HepG2 (cell line): ENCODE results near the gene SRP14.

Experiments used
- CEBPB ChIP-seq: IDR thresholded peaks from 2 replicates; pipeline ENCODE4 v1.6.1; 2011; ENCODE audit warnings: low read depth, low read length, improper control_type of control experiment, borderline replicate concordance
- ELF1 ChIP-seq: sonication (generic); formaldehyde crosslinking; IDR thresholded peaks from 2 replicates; pipeline ENCODE4 v1.4.0; 2020; ENCODE audit warnings: missing genetic modification reagents
- HNF4G ChIP-seq, 2 experiments: sonication (generic) in 1 of 2; formaldehyde crosslinking in 1 of 2; IDR thresholded peaks; 2 replicates each; pipeline versions ENCODE4 v1.4.0 to v1.6.1; 2011 to 2020; ENCODE audit warnings: borderline replicate concordance in 2 of 2, low read depth in 2 of 2, mild to moderate bottlenecking in 2 of 2, low read length in 1 of 2, missing genetic modification reagents in 1 of 2, moderate library complexity in 1 of 2
- KAT7 ChIP-seq: IDR thresholded peaks from 2 replicates; pipeline ENCODE4 v1.6.1; 2018; ENCODE audit warnings: borderline replicate concordance, missing compliant biosample characterization
- KLF16 ChIP-seq, 2 experiments: sonication (generic) in 1 of 2; formaldehyde crosslinking in 1 of 2; IDR thresholded peaks; 2 replicates each; pipeline versions ENCODE4 v1.6.1 to v1.8.0; 2016 to 2023; ENCODE audit warnings: missing genetic modification reagents in 2 of 2, missing compliant biosample characterization in 1 of 2
- MAFK ChIP-seq, 2 experiments: IDR thresholded peaks in 1 of 2; conservative IDR thresholded peaks in 1 of 2; 2 replicates each; pipeline ENCODE4 v1.6.1; 2011; ENCODE audit warnings: improper control_type of control experiment in 2 of 2, low read length in 2 of 2
- MAZ ChIP-seq, 2 experiments: sonication (generic) in 1 of 2; formaldehyde crosslinking in 1 of 2; IDR thresholded peaks; 2 replicates each; pipeline versions ENCODE4 v1.5.0 to v1.6.1; 2012 to 2020; ENCODE audit warnings: low read depth in 2 of 2, mild to moderate bottlenecking in 2 of 2, borderline replicate concordance in 1 of 2, improper control_type of control experiment in 1 of 2, low read length in 1 of 2, missing genetic modification reagents in 1 of 2, moderate library complexity in 1 of 2
- PHF5A ChIP-seq: IDR thresholded peaks from one replicate; pipeline ENCODE4 v1.6.1; 2018; ENCODE audit warnings: low read depth, missing genetic modification reagents; ENCODE audit not compliant: unreplicated experiment
- TAF1 ChIP-seq: sonication (generic); formaldehyde crosslinking; IDR thresholded peaks from 2 replicates; pipeline ENCODE4 v1.4.0; 2020; ENCODE audit warnings: missing genetic modification reagents
- ZFP1 ChIP-seq: IDR thresholded peaks from 2 replicates; pipeline ENCODE4 v1.6.1; 2016
- ZNF274 ChIP-seq: sonication (generic); formaldehyde crosslinking; IDR thresholded peaks from 2 replicates; pipeline ENCODE4 v1.5.1; 2020; ENCODE audit warnings: mild to moderate bottlenecking, missing genetic modification reagents
- TF ChIP-seq, protein P1 (sequence below): sonication (generic); formaldehyde crosslinking; IDR thresholded peaks from 2 replicates; pipeline ENCODE4 v1.8.1; 2022; ENCODE audit warnings: mild to moderate bottlenecking, missing genetic modification reagents
- TF ChIP-seq, protein P2 (sequence below): IDR thresholded peaks from 2 replicates; pipeline ENCODE4 v1.6.1; 2012; ENCODE audit warnings: low read depth, low read length, improper control_type of control experiment
- TF ChIP-seq, protein P3 (sequence below): sonication (generic); formaldehyde crosslinking; IDR thresholded peaks from 2 replicates; pipeline ENCODE4 v1.5.0; 2020; ENCODE audit warnings: mild to moderate bottlenecking, missing genetic modification reagents, moderate library complexity

DNA sequence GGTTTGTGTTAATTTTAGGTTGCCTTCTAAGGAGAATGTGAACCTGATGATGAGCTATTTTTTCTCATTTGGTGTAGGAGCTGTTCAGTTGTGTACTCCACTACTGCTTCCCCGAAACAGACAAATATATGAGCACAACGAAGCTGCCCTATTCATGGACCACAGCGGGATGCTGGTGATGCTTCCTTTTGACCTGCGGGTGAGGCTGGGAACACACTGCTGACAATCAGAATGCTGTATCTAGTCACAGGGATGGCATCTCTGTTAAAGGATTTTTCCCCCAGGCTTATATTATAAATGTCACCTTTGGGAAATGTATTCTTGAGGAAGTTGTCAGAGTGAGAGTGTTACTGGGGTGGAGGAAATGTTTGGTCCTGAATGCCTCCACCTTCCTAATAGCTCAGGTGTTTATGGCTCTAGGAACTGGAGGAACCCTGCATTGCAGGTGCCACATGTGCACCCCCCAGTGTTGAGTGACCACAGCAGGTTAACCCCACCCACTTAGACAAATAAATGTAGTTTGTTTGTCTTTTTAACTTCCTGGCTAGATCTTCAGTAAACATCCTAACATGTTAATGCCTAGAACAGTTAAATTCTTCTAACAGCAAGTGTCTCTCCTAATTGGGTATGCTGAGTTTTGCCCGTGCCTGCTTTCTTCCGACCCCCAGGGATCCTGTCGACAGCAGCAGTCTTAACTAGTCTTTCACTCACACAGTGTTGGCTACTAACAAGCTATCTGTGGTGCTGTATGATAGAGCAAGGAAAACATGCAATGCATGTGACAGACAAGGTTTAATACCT is 35.7 kb downstream of the SRP14 start:
- TF ChIP-seq MAZ (IDR thresholded peaks at IDR 0.05; ENCODE audit: borderline replicate concordance, low read depth, low read length), result no peak
- no peak for TF ChIP-seq MAZ (CRISPR knock-in tag; IDR thresholded peaks at IDR 0.05; ENCODE audit: low read depth)
- no peak for TF ChIP-seq KAT7 (CRISPR knock-in tag)
- TF ChIP-seq ZFP1 (CRISPR knock-in tag), result no peak
- no peak for TF ChIP-seq ELF1 (CRISPR knock-in tag)
- no peak for TF ChIP-seq ZNF274 (CRISPR knock-in tag)
- no peak for TF ChIP-seq HNF4G (IDR thresholded peaks at IDR 0.05; ENCODE audit: borderline replicate concordance, low read depth, low read length)
- no peak for TF ChIP-seq HNF4G (CRISPR knock-in tag; IDR thresholded peaks at IDR 0.05; ENCODE audit: borderline replicate concordance, low read depth)
- no peak for TF ChIP-seq KLF16 (CRISPR knock-in tag; IDR thresholded peaks at IDR 0.05)
- TF ChIP-seq, protein P1, sequence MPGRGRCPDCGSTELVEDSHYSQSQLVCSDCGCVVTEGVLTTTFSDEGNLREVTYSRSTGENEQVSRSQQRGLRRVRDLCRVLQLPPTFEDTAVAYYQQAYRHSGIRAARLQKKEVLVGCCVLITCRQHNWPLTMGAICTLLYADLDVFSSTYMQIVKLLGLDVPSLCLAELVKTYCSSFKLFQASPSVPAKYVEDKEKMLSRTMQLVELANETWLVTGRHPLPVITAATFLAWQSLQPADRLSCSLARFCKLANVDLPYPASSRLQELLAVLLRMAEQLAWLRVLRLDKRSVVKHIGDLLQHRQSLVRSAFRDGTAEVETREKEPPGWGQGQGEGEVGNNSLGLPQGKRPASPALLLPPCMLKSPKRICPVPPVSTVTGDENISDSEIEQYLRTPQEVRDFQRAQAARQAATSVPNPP (CRISPR knock-in tag), result no peak
- TF ChIP-seq TAF1 (CRISPR knock-in tag), result no peak
- TF ChIP-seq, protein P2, sequence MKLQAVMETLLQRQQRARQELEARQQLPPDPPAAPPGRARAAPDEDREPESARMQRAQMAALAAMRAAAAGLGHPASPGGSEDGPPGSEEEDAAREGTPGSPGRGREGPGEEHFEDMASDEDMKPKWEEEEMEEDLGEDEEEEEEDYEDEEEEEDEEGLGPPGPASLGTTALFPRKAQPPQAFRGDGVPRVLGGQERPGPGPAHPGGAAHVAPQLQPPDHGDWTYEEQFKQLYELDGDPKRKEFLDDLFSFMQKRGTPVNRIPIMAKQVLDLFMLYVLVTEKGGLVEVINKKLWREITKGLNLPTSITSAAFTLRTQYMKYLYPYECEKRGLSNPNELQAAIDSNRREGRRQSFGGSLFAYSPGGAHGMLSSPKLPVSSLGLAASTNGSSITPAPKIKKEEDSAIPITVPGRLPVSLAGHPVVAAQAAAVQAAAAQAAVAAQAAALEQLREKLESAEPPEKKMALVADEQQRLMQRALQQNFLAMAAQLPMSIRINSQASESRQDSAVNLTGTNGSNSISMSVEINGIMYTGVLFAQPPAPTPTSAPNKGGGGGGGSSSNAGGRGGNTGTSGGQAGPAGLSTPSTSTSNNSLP, result no peak
- TF ChIP-seq, protein P3, sequence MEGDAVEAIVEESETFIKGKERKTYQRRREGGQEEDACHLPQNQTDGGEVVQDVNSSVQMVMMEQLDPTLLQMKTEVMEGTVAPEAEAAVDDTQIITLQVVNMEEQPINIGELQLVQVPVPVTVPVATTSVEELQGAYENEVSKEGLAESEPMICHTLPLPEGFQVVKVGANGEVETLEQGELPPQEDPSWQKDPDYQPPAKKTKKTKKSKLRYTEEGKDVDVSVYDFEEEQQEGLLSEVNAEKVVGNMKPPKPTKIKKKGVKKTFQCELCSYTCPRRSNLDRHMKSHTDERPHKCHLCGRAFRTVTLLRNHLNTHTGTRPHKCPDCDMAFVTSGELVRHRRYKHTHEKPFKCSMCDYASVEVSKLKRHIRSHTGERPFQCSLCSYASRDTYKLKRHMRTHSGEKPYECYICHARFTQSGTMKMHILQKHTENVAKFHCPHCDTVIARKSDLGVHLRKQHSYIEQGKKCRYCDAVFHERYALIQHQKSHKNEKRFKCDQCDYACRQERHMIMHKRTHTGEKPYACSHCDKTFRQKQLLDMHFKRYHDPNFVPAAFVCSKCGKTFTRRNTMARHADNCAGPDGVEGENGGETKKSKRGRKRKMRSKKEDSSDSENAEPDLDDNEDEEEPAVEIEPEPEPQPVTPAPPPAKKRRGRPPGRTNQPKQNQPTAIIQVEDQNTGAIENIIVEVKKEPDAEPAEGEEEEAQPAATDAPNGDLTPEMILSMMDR, result peak; percentile 27; the same call in 1 of the 2 replicates
- no peak for TF ChIP-seq MAFK (conservative IDR thresholded peaks at IDR 0.05 in 1 of 2, IDR thresholded peaks at IDR 0.05 in 1 of 2; ENCODE audit: low read length in 2 of 2)
- no peak for TF ChIP-seq PHF5A (CRISPR knock-in tag)
- no peak for TF ChIP-seq CEBPB
